ENCODE measurements around the gene ADAP1. TPM values are rescaled to one million over a fixed set of nuclear protein-coding genes. Genes with fewer than 3 reads are reported as not detected.

The ADAP1 gene
- total RNA-seq, 1 experiment from 2014 or later: 173 TPM

GRCh38 chr7:888081-889024 lies 66.1 kb downstream of the ADAP1 start:
- no TSS peak for BruUV-seq (replicated peaks)
- CTCF ChIA-PET: no interaction called here
- Mint-ChIP-seq H3K9me3 (ENCODE audit: low read depth, unreplicated experiment) (no peaks in the 10 kb centered on the region), H3K4me3 (ENCODE audit: low read depth, unreplicated experiment) (peak overlapping the region; percentile 4), H3K27me3 (ENCODE audit: unreplicated experiment) (no peaks in the 10 kb centered on the region), H3K27ac (ENCODE audit: unreplicated experiment) (peak overlapping the region; percentile 59), H3K36me3 (ENCODE audit: insufficient read depth, unreplicated experiment) (peaks cover 96% of the 10 kb centered on the region), H3K4me1 (ENCODE audit: low read depth, unreplicated experiment) (peaks cover 21% of the 10 kb centered on the region)
- DNase-seq: no peak
- intact Hi-C loops (cut with micrococcal nuclease; ENCODE audit: unreplicated experiment): no loop called here
- no peak for TF ChIP-seq CTCF (IDR thresholded peaks at IDR 0.05; ENCODE audit: unreplicated experiment)

- Mint-ChIP-seq H3K27ac (ENCODE audit: unreplicated experiment) (peak overlapping the region; percentile 59), H3K4me1 (ENCODE audit: low read depth, unreplicated experiment) (peaks cover 12% of the 10 kb centered on the region), H3K36me3 (ENCODE audit: insufficient read depth, unreplicated experiment) (peaks cover 91% of the 10 kb centered on the region), H3K27me3 (ENCODE audit: unreplicated experiment) (no peaks in the 10 kb centered on the region), H3K9me3 (ENCODE audit: low read depth, unreplicated experiment) (no peaks in the 10 kb centered on the region), H3K4me3 (ENCODE audit: low read depth, unreplicated experiment) (no peak overlapping the region)
- no TSS peak for BruUV-seq (replicated peaks)
- DNase-seq: no peak
- intact Hi-C loops (cut with micrococcal nuclease; ENCODE audit: unreplicated experiment): no loop called here
- TF ChIP-seq CTCF (IDR thresholded peaks at IDR 0.05; ENCODE audit: unreplicated experiment): no peak
- CTCF ChIA-PET: no interaction called here
Measured at GRCh38 chr7:887488-887820, 67.0 kb downstream of the ADAP1 start.

GRCh38 chr7:886626-887487 lies 67.6 kb downstream of the ADAP1 start:
- TF ChIP-seq CTCF (IDR thresholded peaks at IDR 0.05; ENCODE audit: unreplicated experiment): no peak
- Mint-ChIP-seq H3K4me3 (ENCODE audit: low read depth, unreplicated experiment) (no peak overlapping the region), H3K9me3 (ENCODE audit: low read depth, unreplicated experiment) (no peaks in the 10 kb centered on the region), H3K27ac (ENCODE audit: unreplicated experiment) (peak overlapping the region; percentile 59), H3K36me3 (ENCODE audit: insufficient read depth, unreplicated experiment) (peaks cover 90% of the 10 kb centered on the region), H3K4me1 (ENCODE audit: low read depth, unreplicated experiment) (peaks cover 11% of the 10 kb centered on the region), H3K27me3 (ENCODE audit: unreplicated experiment) (no peaks in the 10 kb centered on the region)
- intact Hi-C loops (cut with micrococcal nuclease; ENCODE audit: unreplicated experiment): no loop called here
- DNase-seq: no peak
- BruUV-seq (replicated peaks): no TSS peak
- CTCF ChIA-PET: no interaction called here

GRCh38 chr7:885893-886625 lies 68.4 kb downstream of the ADAP1 start:
- peak overlapping the region; percentile 39 for H3K27ac Mint-ChIP-seq (ENCODE audit: unreplicated experiment)

More at GRCh38 chr7:885893-886625, 68.4 kb downstream of the ADAP1 start:
- Mint-ChIP-seq H3K36me3 (ENCODE audit: insufficient read depth, unreplicated experiment) (peaks cover 88% of the 10 kb centered on the region), H3K9me3 (ENCODE audit: low read depth, unreplicated experiment) (no peaks in the 10 kb centered on the region), H3K4me3 (ENCODE audit: low read depth, unreplicated experiment) (no peak overlapping the region), H3K4me1 (ENCODE audit: low read depth, unreplicated experiment) (peaks cover 15% of the 10 kb centered on the region), H3K27me3 (ENCODE audit: unreplicated experiment) (no peaks in the 10 kb centered on the region)
- CTCF ChIA-PET: no interaction called here
- intact Hi-C loops (cut with micrococcal nuclease; ENCODE audit: unreplicated experiment): no loop called here
- DNase-seq: no peak
- BruUV-seq (replicated peaks): no TSS peak
- no peak for TF ChIP-seq CTCF (IDR thresholded peaks at IDR 0.05; ENCODE audit: unreplicated experiment)

Measured in Calu3 (cell line).